Tibial nerve (tissue), 3 donors: ENCODE results near the gene ANP32D.

Source experiments
- POLR2A ChIP-seq, 2 donors: fragments of 450-650 bp; IDR thresholded peaks; one replicate each; pipeline ENCODE4 v1.6.1; 2017; ENCODE audit warnings: antibody characterized with exemption in 2 of 2, mild to moderate bottlenecking in 2 of 2, moderate library complexity in 2 of 2
- TF ChIP-seq, protein P1 (sequence below), 5 experiments: fragments of 200-600 bp in 3 of 5; fragments of 450-650 bp in 2 of 5; sonication (generic) in 3 of 5; IDR thresholded peaks; one replicate each; pipeline ENCODE4 v1.5.1; 2016 to 2019; ENCODE audit warnings: antibody characterized with exemption in 5 of 5, mild to moderate bottlenecking in 3 of 5, moderate library complexity in 2 of 5

DNA sequence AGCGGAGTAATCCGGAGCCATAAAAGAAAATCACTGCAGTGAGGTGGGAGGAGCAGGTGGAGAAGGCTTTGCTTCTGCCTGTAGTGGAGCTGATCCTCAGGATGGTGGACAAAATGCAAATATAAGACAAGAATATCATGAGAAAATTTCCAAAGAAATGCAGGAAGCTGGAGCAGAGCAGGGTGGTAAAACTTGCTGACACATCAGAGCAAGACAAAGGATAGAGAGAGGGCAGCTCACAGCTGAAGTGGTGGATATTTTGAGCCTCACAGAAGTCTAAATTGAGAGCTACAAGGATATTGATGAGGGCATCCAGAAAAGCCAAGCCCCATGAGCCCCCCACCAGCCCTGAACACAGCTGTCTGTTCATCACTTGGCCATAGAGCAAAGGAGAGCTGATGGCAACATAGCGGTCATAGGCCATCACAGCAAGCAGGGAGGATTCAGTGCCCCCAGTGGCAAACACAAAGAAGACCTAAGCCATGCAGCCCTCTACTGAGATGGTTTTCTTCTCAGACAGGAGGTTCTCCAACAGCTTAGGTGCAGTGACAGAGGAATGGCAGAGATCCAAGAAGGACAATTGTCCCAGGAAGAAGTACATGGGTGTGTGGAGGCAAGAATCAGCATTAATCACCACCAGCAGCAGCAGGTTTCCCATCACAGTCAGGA lies 30.0 kb upstream of the ANP32D start:
- no peak for TF ChIP-seq POLR2A (IDR thresholded peaks at IDR 0.05)
- TF ChIP-seq, protein P1, sequence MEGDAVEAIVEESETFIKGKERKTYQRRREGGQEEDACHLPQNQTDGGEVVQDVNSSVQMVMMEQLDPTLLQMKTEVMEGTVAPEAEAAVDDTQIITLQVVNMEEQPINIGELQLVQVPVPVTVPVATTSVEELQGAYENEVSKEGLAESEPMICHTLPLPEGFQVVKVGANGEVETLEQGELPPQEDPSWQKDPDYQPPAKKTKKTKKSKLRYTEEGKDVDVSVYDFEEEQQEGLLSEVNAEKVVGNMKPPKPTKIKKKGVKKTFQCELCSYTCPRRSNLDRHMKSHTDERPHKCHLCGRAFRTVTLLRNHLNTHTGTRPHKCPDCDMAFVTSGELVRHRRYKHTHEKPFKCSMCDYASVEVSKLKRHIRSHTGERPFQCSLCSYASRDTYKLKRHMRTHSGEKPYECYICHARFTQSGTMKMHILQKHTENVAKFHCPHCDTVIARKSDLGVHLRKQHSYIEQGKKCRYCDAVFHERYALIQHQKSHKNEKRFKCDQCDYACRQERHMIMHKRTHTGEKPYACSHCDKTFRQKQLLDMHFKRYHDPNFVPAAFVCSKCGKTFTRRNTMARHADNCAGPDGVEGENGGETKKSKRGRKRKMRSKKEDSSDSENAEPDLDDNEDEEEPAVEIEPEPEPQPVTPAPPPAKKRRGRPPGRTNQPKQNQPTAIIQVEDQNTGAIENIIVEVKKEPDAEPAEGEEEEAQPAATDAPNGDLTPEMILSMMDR (IDR thresholded peaks at IDR 0.05), result no peak
